ENCODE data around the gene LGR5.

GRCh38 chr12:71587012-71587411 lies 147.4 kb downstream of the LGR5 start:
- TF ChIP-seq POLR2A (IDR thresholded peaks at IDR 0.05) (no peak), POLR2AphosphoS5 (IDR thresholded peaks at IDR 0.05) (no peak), CTCF (IDR thresholded peaks at IDR 0.05) (no peak)
